ENCODE results near the gene DENND2A.
"Not testable (repeated sequence)": the region's sequence is repeated elsewhere in the genome, so short reads cannot be mapped to it uniquely, and the experiment has no call there.

Gene DENND2A

DNA sequence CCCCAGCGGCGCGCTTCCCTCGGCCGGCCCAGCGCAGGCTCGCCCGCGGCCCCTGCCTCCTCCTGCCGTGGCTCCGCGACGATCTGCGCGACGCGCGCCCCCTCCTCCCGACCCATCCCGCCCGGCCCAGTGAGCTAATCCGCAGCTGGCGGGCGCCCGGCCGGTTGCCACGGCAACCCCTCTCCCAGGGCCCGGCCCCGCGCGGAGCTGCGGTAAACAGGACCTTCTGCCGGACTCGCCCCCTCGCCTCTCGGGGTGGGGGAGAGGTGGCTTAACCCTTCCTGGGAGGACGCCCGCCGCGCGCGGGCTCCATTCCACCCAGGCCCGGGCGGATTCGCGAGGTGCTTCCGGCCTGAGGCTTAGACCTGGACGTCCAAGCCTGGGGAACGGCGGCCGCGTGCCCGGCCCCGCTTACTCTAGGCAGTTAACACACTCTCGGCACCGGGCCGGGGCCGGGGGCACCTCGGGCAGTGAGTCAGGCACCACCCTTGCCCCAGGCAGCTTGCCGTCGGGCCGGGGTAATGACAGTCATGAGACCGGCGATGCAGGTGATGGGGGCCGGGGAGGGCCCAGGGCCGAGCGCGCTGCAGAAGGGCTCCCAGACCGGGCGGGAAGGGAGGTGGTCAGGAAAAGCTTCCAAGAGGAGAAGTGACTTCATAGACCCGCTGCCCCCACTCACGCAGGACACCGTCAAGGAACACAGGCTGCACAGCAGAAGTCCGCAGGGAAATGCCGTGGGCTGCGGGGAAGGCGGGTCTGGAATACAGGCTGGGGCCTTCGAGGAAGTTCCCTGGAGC lies at the start of gene DENND2A:
DENND2A (minus strand) TSS at position 87 of the 797 bp plus-strand sequence. CDS start 38,416 bp downstream, outside the sequence.
- peak; percentile 16 for DNase-seq
- in situ Hi-C loops (cut with MboI; ENCODE audit: low pct_unique_long_range_greater_than_20kb, low sequenced_read_pairs): no loop called here

DNA sequence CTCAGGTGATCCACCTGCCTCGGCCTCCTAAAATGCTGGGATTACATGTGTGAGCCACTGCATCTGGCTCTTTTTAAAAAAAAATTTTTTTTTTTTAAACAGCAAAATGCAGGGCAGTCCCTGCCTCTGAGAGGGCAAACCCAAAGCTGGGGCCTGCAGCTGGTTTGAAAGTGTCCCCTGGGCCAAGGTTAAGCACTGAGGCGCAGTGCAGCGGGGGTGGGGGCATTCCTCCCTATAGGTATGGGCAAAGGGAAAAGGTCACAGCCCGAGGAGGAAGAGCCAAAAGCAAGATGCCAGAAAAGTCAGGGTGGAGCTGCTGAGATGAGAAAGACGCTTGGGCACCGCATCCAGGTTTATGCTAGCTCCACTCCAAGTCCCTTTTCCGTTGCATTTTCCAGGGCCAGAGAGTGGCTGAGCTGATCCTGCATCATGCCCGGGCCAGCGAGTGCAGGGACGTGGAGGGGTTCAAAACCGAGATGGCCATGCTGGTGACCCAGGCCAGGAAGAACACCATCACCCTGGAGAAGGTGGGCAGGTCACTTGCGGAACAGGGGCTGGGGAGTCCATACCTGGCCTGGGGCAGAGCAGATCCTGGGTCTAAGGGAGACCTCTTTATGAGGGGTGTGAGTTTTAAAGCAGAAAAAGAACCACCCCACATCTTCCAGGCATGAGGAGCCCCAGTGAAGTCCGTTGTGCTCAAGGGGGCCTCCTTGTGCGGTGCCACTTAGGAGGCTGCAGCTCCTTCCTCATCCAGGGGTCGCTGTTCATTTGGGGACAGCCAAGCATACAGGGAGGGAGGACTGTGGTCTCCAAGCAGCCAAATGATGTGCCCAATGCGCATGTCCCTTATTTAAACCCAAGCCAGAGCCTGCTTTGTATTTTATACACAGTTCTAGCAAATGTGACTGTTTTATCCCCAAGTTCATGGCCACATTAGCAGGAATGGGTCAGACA lies 48.9 kb upstream of the DENND2A start:
- no peak for DNase-seq
- in situ Hi-C loops (cut with MboI; ENCODE audit: low pct_unique_long_range_greater_than_20kb, low sequenced_read_pairs): no loop called here

DNA sequence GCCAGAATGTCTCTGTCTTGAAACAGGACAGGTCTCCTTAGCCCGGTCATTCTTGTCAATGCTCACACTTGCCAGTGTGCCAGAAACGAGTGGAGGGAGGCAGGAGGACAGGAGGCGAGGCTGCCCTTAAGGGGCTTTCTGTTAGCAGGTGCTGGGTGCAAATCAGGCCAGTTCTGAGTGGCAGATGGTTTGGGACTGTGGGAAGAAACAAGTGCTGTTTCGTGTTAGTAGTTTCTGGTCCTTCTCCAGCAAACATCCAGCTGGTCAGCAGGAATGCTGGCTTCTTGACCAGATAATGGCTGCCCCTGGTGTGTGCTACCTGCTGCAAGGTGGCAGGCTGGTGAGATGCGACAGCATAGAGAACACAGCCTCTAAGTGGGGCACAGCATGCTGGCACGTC lies 47.7 kb upstream of the DENND2A start:
- in situ Hi-C loops (cut with MboI; ENCODE audit: low pct_unique_long_range_greater_than_20kb, low sequenced_read_pairs): no loop called here
- no peak for DNase-seq

GRCh38 chr7:140686921-140687320 lies 46.3 kb upstream of the DENND2A start:
- DNase-seq: no peak
- in situ Hi-C loops (cut with MboI; ENCODE audit: low pct_unique_long_range_greater_than_20kb, low sequenced_read_pairs): no loop called here

DNA sequence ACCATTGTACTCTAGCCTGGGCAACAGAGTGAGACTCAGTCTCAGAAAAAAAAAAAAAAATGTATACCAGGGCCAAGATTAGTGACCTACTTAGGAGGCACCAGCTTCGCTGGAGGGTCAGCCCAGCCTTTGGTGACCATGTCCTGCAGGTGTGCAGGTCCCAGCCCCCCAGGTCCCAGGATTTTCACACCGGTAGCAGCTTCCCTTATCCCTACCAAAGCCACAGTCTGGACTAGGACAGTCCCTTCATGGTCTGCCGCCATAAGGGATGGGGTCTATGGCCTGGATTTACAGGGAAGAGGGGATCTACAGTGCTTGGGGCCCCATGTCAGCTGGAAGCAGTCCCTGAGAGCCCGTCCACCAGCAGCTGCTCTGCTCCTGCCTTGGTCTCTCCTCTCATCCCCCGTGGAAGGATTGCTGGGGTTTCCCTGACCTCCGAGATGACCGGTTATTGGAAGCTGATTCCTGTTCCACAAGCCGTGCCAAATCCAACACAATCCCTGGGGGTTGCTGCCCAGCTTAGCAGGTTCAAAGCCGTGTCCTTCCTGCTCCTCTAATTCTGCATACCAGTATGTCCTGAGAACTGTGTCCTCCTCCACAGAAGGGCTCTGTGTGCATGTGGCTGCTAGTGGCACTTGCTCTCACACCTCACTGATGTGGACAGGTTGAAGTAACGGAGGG lies 44.9 kb upstream of the DENND2A start:
- in situ Hi-C loops (cut with MboI; ENCODE audit: low pct_unique_long_range_greater_than_20kb, low sequenced_read_pairs): no loop called here
- no peak for DNase-seq

DNA sequence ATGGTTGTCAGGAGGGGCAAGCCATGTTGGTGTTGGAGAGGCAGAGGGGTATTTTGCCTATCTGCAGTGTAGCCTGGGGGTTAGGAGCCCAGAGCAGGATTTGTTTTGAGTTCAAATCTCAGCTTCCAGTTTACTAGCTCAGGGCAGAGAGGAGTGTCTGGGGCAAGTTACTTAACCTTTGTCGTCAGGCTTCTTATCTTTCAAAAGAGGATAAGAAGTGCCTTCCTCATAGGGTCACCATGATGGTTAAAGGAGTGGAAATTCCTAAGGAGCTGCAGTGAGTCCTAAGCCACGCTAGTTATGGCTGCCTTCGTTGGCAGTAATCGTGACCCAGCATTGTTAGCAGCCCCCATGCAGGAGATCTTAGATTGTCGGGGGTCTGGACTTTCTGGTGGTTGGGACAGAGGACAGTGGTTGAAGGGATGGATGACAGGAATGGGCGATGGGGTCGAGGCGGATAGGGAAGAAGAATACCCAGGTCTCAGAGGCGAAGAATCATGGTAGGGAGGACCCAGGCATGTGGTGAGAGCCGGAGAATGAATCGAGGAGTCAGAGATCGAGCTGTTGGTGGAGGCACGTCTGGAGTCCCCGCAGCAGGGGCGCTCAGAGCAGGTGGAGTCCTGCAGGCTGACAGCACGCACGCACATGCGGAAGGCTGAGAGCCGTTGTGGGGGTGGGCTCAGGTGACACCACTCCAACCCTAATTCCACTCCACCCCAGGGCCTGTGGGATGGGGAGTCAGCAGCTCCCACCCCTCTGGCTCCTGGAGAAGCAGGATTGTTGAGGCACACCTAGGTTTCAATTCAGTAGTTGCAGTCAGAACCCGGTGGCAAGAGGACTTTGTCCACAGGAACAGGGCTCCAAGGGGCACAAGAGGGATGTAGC lies 43.7 kb upstream of the DENND2A start:
- DNase-seq: no peak
- in situ Hi-C loops (cut with MboI; ENCODE audit: low pct_unique_long_range_greater_than_20kb, low sequenced_read_pairs): no loop called here

GRCh38 chr7:140683657-140684056 lies 43.0 kb upstream of the DENND2A start:
- DNase-seq: no peak
- in situ Hi-C loops (cut with MboI; ENCODE audit: low pct_unique_long_range_greater_than_20kb, low sequenced_read_pairs): no loop called here

DNA sequence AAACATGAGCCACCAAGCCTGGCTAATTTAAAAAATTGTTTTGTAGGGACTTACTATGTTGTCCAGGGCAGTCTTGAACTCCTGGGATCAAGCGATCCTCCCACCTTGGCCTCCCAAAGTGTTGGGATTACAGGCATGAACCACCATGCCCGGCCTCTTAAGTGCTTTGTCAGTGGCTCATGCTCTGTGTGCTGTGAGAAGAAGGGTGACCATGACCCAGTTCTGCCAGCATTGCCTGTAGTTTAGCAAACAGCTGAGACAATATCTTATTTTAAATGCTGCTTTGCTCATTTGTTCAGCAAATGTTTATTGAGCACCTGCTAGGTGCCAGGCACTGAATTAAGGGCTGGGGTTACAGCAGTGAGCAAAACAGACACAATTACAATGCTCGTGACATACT lies 41.2 kb upstream of the DENND2A start:
- in situ Hi-C loops (cut with MboI; ENCODE audit: low pct_unique_long_range_greater_than_20kb, low sequenced_read_pairs): no loop called here
- no peak for DNase-seq

- no peak for DNase-seq
- in situ Hi-C loops (cut with MboI; ENCODE audit: low pct_unique_long_range_greater_than_20kb, low sequenced_read_pairs): no loop called here
Measured at GRCh38 chr7:140680886-140681285, 40.3 kb upstream of the DENND2A start.

DNA sequence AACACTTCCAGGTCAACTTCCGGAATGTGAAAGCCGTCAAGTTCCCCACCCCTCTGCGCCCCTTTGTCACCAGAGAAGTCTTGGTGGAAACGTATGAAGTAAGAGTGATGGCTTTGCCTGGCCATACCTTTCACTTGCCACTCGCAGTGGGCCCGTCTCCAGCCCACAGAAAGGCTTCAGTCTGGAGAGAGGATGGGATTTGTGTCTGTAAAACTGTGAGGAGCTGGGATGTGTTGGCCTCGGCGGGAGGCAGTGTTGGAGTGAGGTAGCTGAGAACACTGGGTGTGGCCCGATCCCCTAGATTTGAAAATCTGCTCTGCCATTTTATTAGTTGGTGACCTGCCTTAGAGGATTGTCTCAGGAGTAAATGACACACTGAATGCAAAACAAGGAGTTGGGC lies 38.6 kb upstream of the DENND2A start:
- in situ Hi-C loops (cut with MboI; ENCODE audit: low pct_unique_long_range_greater_than_20kb, low sequenced_read_pairs): no loop called here
- no peak for DNase-seq

DNA sequence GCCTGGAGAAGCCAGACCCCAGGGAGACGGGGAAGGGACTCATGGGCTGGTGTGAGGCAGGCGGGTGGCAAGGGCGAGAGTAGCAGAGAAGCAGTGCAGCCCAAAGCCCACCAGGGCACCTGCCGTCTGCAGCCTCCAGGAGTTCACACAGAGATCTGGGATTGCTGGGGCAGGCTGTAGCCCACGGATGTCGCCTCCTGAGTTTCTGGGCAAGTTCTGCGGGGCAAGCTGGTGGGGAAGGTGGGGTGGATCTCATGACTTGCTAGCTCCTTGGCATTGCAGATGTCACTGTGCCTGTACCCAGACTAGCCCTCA lies 38.2 kb upstream of the DENND2A start:
- no peak for DNase-seq
- in situ Hi-C loops (cut with MboI; ENCODE audit: low pct_unique_long_range_greater_than_20kb, low sequenced_read_pairs): no loop called here

- in situ Hi-C loops (cut with MboI; ENCODE audit: low pct_unique_long_range_greater_than_20kb, low sequenced_read_pairs): no loop called here
- DNase-seq: no peak
Measured at GRCh38 chr7:140678081-140678815, 37.6 kb upstream of the DENND2A start.

- in situ Hi-C loops (cut with MboI; ENCODE audit: low pct_unique_long_range_greater_than_20kb, low sequenced_read_pairs): no loop called here
- no peak for DNase-seq
Measured at GRCh38 chr7:140677496-140677895, 36.9 kb upstream of the DENND2A start.

DNA sequence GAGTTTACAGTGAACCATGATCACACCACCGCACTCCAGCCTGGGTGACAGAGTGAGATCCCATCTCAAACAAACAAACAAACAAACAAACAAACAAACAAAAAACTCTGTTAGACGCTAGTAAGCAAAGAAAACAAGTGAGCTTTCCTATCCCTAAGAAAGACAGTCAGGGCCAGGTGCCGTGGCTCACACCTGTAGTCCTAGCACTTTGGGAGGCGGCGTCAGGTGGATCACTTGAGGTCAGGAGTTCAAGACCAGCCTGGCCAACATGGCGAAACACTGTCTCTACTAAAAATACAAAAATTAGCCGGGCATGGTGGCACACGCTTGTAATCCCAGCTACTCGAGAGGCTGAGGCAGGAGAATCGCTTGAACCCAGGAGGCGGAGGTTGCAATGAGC lies 36.3 kb upstream of the DENND2A start:
- in situ Hi-C loops (cut with MboI; ENCODE audit: low pct_unique_long_range_greater_than_20kb, low sequenced_read_pairs); DNase-seq: not testable (repeated sequence)

DNA sequence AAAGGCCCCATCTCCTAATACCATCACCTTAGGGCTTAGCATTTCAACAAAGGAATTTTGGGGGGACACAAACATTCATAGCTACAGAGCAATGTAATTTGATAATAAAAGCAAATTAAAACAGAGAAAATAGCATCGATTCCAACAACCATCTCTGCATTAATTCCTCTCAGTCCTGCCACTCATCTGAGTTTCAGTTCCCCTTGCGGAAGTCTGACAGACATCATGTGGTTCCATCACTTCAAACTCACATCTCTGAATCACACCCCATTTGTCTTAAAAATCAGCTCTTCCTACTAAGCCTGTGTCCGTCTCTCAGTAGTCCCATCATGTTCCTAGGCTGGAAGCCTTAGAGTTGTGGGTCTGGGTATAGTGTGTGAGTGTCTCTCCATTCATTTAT lies 35.7 kb upstream of the DENND2A start:
- DNase-seq: no peak
- in situ Hi-C loops (cut with MboI; ENCODE audit: low pct_unique_long_range_greater_than_20kb, low sequenced_read_pairs): no loop called here

GRCh38 chr7:140675726-140676125 lies 35.1 kb upstream of the DENND2A start:
- in situ Hi-C loops (cut with MboI; ENCODE audit: low pct_unique_long_range_greater_than_20kb, low sequenced_read_pairs): no loop called here
- no peak for DNase-seq

GRCh38 chr7:140674899-140675701 lies 34.5 kb upstream of the DENND2A start:
- in situ Hi-C loops (cut with MboI; ENCODE audit: low pct_unique_long_range_greater_than_20kb, low sequenced_read_pairs): no loop called here
- DNase-seq: peak; percentile 69
